Lower lobe of right lung (tissue), 2 donors: ENCODE data around the gene GNRHR. TPM values are rescaled to one million over a fixed set of nuclear protein-coding genes. Genes with fewer than 3 reads are reported as not detected.

Source experiments
- ATAC-seq, 2 donors: fragments of 200-7000 bp; cut with Tn5 transposase; one replicate each; pipeline ENCODE4 v1.9.1; 2020 to 2022; ENCODE audit warnings: mild to moderate bottlenecking in 2 of 2, moderate library complexity in 2 of 2
- DNase-seq: peaks from one replicate; pipeline ENCODE4 v3.0.0-alpha.2; 2020
- H3K27ac ChIP-seq: fragments of 200-600 bp; one replicate; pipeline ENCODE4 v1.8.0; 2022
- H3K27me3 ChIP-seq: fragments of 200-600 bp; one replicate; pipeline ENCODE4 v1.8.0; 2022; ENCODE audit warnings: low read depth
- H3K36me3 ChIP-seq: fragments of 200-600 bp; one replicate; pipeline ENCODE4 v1.8.0; 2022; ENCODE audit warnings: mild to moderate bottlenecking
- H3K4me1 ChIP-seq: fragments of 200-600 bp; one replicate; pipeline ENCODE4 v1.8.0; 2022
- H3K4me3 ChIP-seq: fragments of 200-600 bp; one replicate; pipeline ENCODE4 v1.8.0; 2022; ENCODE audit warnings: mild to moderate bottlenecking
- H3K9me3 ChIP-seq: fragments of 200-600 bp; one replicate; pipeline ENCODE4 v1.8.0; 2022
- intact Hi-C: fragments of 100-400 bp; cut with DNase I; formaldehyde crosslinking; loops from one replicate; pipeline ENCODE4 v1.11.0; 2022
- total RNA-seq: library from RNA; stranded (reverse); fragmentation: NEBNext Ultra II Directional; extraction: Animal tissue kit (Norgen Biotek cat#: 25700); gene quantifications from one replicate; pipeline ENCODE4 v1.2.1, GENCODE V29; 2021
- TF ChIP-seq, protein P1 (sequence below): fragments of 200-600 bp; IDR thresholded peaks from one replicate; pipeline ENCODE4 v1.8.0; 2022; ENCODE audit warnings: antibody characterized with exemption, mild to moderate bottlenecking
- donor health status: DM: no; HTN: yes; CAD: no; lungs with severe emphysema.

The GNRHR gene
- total RNA-seq, 1 donor from 2014 or later = not detected

DNA sequence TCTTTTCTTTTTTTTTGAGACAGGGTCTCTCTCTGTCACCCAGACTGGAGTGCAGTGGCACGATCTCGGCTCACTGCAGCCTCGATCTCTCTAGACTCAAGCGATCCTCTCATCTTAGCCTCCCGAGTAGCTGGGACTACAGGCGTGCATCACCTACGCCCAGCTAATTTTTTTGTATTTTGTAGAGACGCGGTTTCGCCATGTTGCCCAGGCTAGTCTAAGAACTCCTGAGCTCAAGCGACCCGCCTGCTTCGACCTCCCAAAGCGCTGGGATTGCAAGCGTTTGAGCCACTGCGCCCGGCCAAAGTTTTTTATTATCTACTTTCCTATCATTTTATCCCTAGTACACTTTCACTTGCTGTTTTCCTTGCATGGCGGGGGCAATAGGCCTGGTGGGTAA is 54.6 kb downstream of the GNRHR start:
- intact Hi-C loops = no loop called here
- TF ChIP-seq, protein P1, sequence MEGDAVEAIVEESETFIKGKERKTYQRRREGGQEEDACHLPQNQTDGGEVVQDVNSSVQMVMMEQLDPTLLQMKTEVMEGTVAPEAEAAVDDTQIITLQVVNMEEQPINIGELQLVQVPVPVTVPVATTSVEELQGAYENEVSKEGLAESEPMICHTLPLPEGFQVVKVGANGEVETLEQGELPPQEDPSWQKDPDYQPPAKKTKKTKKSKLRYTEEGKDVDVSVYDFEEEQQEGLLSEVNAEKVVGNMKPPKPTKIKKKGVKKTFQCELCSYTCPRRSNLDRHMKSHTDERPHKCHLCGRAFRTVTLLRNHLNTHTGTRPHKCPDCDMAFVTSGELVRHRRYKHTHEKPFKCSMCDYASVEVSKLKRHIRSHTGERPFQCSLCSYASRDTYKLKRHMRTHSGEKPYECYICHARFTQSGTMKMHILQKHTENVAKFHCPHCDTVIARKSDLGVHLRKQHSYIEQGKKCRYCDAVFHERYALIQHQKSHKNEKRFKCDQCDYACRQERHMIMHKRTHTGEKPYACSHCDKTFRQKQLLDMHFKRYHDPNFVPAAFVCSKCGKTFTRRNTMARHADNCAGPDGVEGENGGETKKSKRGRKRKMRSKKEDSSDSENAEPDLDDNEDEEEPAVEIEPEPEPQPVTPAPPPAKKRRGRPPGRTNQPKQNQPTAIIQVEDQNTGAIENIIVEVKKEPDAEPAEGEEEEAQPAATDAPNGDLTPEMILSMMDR = no peak
- DNase-seq = no peak

DNA sequence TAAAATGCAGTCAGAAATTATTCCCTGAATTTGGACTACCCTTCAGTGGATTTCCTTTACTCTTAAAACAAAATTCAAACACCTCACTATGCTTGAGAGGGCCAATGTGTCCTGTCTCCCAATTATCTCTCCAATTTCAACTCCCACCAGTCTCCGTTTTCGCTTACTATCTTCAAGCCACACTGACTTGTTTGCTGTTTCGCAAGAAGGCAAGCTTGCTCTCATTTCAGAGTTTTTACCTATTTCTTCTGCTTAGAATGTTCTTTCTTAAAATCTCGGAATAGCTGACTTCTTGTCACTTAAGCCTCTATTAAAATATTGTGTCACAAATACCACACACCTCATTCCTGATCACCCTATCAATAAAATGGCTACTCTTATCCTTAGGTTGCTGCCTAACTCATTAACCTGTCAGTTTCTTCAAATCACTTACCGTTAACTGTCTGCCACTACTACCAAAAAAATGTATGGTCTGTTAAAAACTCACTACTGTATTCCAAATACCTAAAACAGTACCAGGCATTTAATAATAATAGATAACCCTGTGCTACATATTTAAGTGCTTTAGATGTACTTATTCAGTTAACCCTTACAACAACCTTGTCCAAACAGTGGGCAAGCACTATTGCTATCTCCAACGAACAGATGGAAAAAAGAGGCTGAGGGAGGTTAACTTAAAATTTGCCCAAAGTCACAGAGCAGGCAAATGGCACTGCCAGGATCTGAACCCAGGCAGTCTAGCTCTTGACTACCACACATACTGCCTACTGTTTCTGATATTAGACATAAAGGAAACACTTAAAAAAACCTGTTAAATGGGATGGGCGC is 56.1 kb downstream of the GNRHR start:
- ATAC-seq (no peak), DNase-seq (no peak)
- Histone ChIP-seq H3K27me3 (no peaks in the 10 kb centered on the region), H3K27ac (no peak overlapping the region), H3K4me1 (peaks cover 14% of the 10 kb centered on the region), H3K9me3 (no peaks in the 10 kb centered on the region), H3K4me3 (no peak overlapping the region), H3K36me3 (no peaks in the 10 kb centered on the region)
- TF ChIP-seq, protein P1 = no peak
- intact Hi-C loops = no loop called here

More for the DNA sequence above, 54.6 kb downstream of the GNRHR start:
- no peak for ATAC-seq
- no peaks in the 10 kb centered on the region for H3K36me3 ChIP-seq
- no peaks in the 10 kb centered on the region for H3K27me3 ChIP-seq
- H3K9me3 ChIP-seq = no peaks in the 10 kb centered on the region
- H3K4me3 ChIP-seq = peak overlapping the region; percentile 87
- H3K27ac ChIP-seq = peak overlapping the region; percentile 93
- peaks cover 14% of the 10 kb centered on the region for H3K4me1 ChIP-seq

DNA sequence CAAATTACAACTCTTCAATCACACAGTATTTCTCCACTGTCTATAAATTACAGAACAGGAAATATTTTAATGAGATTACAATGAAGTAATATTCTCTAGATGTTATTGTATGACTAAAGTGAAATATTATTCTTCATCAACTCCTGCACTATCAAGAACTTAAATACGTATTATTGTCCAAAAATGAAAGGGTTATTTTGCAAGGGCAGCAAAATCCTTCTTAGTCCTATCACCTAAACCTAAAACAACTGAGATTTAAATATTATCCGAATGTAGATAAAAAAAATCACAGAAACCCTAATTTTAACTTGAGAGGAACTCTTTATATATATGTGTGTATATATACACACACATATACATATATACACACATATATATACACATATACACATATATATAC is 58.1 kb downstream of the GNRHR start:
- Histone ChIP-seq H3K9me3 (no peaks in the 10 kb centered on the region), H3K27me3 (no peaks in the 10 kb centered on the region), H3K4me1 (peaks cover 14% of the 10 kb centered on the region), H3K27ac (no peak overlapping the region), H3K36me3 (peaks cover 9% of the 10 kb centered on the region), H3K4me3 (no peak overlapping the region)
- intact Hi-C loops = no loop called here
- TF ChIP-seq, protein P1 = no peak
- ATAC-seq = no peak
- no peak for DNase-seq

DNA sequence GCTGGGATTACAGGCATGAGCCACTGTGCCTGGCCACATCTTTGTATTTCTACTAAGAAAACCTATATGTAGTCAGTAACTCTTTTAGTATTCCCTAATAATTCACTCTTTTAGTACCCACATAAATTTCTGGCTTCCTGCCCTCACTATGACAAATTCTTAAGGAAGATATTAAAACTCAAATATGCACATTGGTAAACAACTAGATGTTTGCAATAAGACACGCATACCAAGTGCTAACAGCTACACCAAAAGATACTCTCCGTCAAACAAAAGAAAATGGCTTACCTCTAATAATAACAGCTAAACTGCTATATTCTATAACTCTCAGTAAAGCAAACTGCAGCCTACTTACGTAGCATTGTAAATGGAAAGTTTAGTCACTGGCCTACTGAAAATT is 59.5 kb downstream of the GNRHR start:
- H3K27me3 ChIP-seq = no peaks in the 10 kb centered on the region
- no peak overlapping the region for H3K27ac ChIP-seq
- H3K4me3 ChIP-seq = no peak overlapping the region
- DNase-seq (no peak), ATAC-seq (no peak)
- peaks cover 5% of the 10 kb centered on the region for H3K4me1 ChIP-seq
- H3K9me3 ChIP-seq = no peaks in the 10 kb centered on the region
- intact Hi-C loops = no loop called here
- H3K36me3 ChIP-seq = peaks cover 9% of the 10 kb centered on the region
- TF ChIP-seq, protein P1 = no peak

DNA sequence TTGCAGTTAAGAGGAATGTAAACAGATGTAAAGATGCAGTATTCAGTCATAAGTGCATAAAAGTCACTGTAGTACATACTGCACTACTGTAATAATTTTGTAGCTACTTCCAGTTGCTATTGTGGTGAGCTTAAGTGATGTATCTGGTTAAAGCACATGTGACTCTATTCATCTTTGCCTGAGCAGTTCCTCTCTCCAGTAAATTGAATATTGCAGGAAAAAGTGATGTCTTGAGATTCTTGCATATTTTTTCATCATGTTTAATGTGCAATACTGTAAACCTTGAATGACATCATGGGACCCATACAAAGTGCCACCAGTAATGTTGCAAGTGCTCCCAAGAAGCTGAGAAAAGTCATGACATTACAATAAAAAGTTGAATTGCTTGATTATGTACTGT is 62.9 kb downstream of the GNRHR start:
- no peak overlapping the region for H3K4me3 ChIP-seq
- no peak for DNase-seq
- TF ChIP-seq, protein P1 = no peak
- H3K9me3 ChIP-seq = no peaks in the 10 kb centered on the region
- intact Hi-C loops = no loop called here
- H3K27ac ChIP-seq = no peak overlapping the region
- H3K36me3 ChIP-seq = peaks cover 9% of the 10 kb centered on the region
- ATAC-seq = no peak
- H3K27me3 ChIP-seq = no peaks in the 10 kb centered on the region
- H3K4me1 ChIP-seq = no peaks in the 10 kb centered on the region

Other genes with a start within 250 kb of the GNRHR start
- 27.4 TPM for gene CENPC, start 208.9 kb downstream of the GNRHR start, total RNA-seq
- gene STAP1, start 195.7 kb downstream of the GNRHR start, total RNA-seq = 3.4 TPM
- gene UBA6, start 53.2 kb downstream of the GNRHR start, total RNA-seq = 54.4 TPM
- not detected for gene TMPRSS11D, start 129.6 kb upstream of the GNRHR start, total RNA-seq
- not detected for gene TMPRSS11A, start 209.1 kb upstream of the GNRHR start, total RNA-seq